Osteoblast (primary cell): Measurements from ENCODE around the gene NOP9. TPM values are rescaled to one million over a fixed set of nuclear protein-coding genes. Genes with fewer than 3 reads are reported as not detected.

Source experiments
- DNase-seq: peaks from one replicate; pipeline ENCODE4 v3.0.0; 2011; ENCODE audit warnings: low spot score, mixed read lengths; ENCODE audit not compliant: insufficient read length; ENCODE audit errors: missing footprints
- H2AFZ ChIP-seq: 2 replicates; pipeline ENCODE4 v1.6.0; 2011; ENCODE audit warnings: mild to moderate bottlenecking, low read length
- H3K27ac ChIP-seq: 2 replicates; pipeline ENCODE4 v1.5.1; 2011; ENCODE audit warnings: mild to moderate bottlenecking, low read depth, low read length, moderate library complexity
- H3K27me3 ChIP-seq: 2 replicates; pipeline ENCODE4 v1.6.0; 2012; ENCODE audit warnings: mild to moderate bottlenecking, control low read depth, inconsistent platforms, low read length, moderate library complexity; ENCODE audit not compliant: insufficient read depth
- H3K36me3 ChIP-seq: 2 replicates; pipeline ENCODE4 v1.5.1; 2011; ENCODE audit warnings: mild to moderate bottlenecking, low read length, control low read depth, moderate library complexity; ENCODE audit not compliant: insufficient read depth
- H3K4me1 ChIP-seq: 2 replicates; pipeline ENCODE4 v1.5.1; 2011; ENCODE audit warnings: mild to moderate bottlenecking, low read length, control low read depth, moderate library complexity; ENCODE audit not compliant: insufficient read depth
- H3K4me2 ChIP-seq: 2 replicates; pipeline ENCODE4 v1.6.0; 2011; ENCODE audit warnings: mild to moderate bottlenecking, low read length; ENCODE audit not compliant: insufficient read depth
- H3K4me3 ChIP-seq: fragments of 200-600 bp; sonication (generic); 3 replicates; pipeline ENCODE4 v1.5.1; 2012; ENCODE audit warnings: mild to moderate bottlenecking, low read length, inconsistent platforms; ENCODE audit not compliant: insufficient read depth
- H3K79me2 ChIP-seq: 2 replicates; pipeline ENCODE4 v1.6.0; 2012; ENCODE audit warnings: mild to moderate bottlenecking, low read length, control low read depth, inconsistent platforms; ENCODE audit not compliant: insufficient read depth
- H3K9me3 ChIP-seq: 2 replicates; pipeline ENCODE4 v1.5.1; 2011; ENCODE audit warnings: low read depth, low read length, control low read depth
- H4K20me1 ChIP-seq: 2 replicates; pipeline ENCODE4 v1.6.0; 2012; ENCODE audit warnings: mild to moderate bottlenecking, low read length, control low read depth; ENCODE audit not compliant: insufficient read depth
- total RNA-seq: library from RNA; depleted of rRNA; stranded (reverse); fragments of >200 nt; gene quantifications from 2 replicates; pipeline ENCODE4 v1.2.3, GENCODE V29; 2012
- TF ChIP-seq, protein P1 (sequence below): IDR thresholded peaks from 2 replicates; pipeline ENCODE4 v1.5.1; 2011; ENCODE audit warnings: mild to moderate bottlenecking, low read depth, low read length, moderate library complexity; ENCODE audit errors: extremely low read depth

The NOP9 gene
- total RNA-seq, 1 donor = 21.0 TPM

DNA sequence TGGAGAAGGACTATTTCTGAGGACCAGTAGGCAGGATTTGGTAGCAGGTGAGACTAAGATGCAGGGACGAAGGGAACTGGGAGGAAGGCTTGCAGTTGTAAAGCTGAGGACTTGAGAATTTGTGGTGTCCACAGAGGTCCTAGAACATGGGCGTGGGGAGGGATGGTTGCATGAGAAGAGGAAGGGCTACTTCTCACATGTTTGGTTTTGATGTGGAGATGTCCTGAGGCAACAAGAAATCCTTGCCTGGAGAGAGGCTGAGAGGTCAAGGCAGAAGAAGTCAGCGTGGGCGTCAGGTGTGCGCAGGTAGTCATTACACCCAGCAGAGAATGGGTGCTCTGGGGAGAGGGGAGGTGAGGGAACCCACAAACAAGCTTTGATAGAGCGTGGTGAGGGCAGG, 22.6 kb upstream of the NOP9 start:
- no peak overlapping the region for H3K27ac ChIP-seq
- peak; percentile 72 for DNase-seq
- H3K9me3 ChIP-seq = no peaks in the 10 kb centered on the region
- H4K20me1 ChIP-seq = no peaks in the 10 kb centered on the region
- peaks cover 13% of the 10 kb centered on the region for H3K4me1 ChIP-seq
- no peak overlapping the region for H3K4me3 ChIP-seq
- no peak overlapping the region for H3K4me2 ChIP-seq
- no peaks in the 10 kb centered on the region for H3K27me3 ChIP-seq
- no peaks in the 10 kb centered on the region for H3K36me3 ChIP-seq
- H2AFZ ChIP-seq = no peak overlapping the region
- no peaks in the 10 kb centered on the region for H3K79me2 ChIP-seq
- TF ChIP-seq, protein P1, sequence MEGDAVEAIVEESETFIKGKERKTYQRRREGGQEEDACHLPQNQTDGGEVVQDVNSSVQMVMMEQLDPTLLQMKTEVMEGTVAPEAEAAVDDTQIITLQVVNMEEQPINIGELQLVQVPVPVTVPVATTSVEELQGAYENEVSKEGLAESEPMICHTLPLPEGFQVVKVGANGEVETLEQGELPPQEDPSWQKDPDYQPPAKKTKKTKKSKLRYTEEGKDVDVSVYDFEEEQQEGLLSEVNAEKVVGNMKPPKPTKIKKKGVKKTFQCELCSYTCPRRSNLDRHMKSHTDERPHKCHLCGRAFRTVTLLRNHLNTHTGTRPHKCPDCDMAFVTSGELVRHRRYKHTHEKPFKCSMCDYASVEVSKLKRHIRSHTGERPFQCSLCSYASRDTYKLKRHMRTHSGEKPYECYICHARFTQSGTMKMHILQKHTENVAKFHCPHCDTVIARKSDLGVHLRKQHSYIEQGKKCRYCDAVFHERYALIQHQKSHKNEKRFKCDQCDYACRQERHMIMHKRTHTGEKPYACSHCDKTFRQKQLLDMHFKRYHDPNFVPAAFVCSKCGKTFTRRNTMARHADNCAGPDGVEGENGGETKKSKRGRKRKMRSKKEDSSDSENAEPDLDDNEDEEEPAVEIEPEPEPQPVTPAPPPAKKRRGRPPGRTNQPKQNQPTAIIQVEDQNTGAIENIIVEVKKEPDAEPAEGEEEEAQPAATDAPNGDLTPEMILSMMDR = no peak

DNA sequence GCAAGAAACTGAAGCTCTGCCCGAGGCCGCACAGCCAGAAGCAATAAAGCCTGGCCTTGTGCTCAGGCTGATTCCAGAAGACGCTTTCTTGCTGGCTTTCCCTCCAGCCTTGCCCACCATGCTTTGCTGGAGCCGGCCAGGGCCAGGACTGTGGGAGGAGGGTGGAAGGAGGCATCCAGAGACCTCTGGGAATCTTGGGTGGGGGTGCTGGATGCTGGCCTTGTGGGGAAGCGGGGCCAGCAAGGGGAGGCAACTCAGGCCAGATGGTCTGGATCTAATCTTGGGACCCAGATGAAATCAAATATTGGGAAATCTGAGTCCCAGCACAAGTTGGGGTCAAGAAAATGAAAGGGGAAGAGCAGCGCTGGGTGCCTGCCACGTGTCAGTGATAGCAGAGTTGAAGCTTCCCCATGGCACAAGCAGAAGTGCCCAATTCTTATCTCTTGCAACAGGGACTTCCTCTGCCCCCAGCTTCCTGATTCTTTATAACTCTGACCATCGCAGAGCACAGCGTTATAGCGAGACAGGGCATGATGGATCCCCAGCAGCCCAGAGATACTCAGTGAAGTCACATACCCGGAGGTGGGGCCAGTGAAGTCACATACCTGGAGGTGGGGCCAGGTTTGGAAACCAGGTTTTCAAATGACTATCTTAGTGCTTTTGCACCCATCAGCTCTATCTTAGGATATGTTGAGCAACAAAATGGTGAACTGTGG, 21.9 kb upstream of the NOP9 start:
- DNase-seq = peak; percentile 79
- Histone ChIP-seq H3K4me3 (no peak overlapping the region), H3K9me3 (no peaks in the 10 kb centered on the region), H3K79me2 (no peaks in the 10 kb centered on the region), H3K27ac (no peak overlapping the region), H3K27me3 (no peaks in the 10 kb centered on the region), H2AFZ (no peak overlapping the region), H3K36me3 (no peaks in the 10 kb centered on the region), H3K4me2 (no peak overlapping the region), H3K4me1 (peaks cover 13% of the 10 kb centered on the region), H4K20me1 (no peaks in the 10 kb centered on the region)
- TF ChIP-seq, protein P1 = no peak

DNA sequence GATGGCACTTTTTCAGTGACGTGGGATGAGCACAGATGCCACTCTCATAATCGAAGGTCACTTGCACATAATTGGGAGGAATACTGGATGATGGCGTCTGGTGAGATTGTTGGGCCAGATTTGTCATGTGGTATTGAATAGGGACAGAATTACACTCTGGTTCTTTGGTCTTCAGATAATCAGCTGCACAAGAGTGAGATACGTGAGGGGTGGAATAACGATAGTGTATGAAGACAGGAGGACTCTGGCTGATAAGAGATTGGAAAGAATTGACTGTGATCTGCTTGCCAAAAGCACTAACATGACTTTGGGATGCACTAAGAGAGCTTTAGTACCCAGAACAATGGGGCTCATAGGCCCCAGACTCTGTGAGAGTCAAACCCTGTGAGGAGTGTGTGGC, 21.2 kb upstream of the NOP9 start:
- no peaks in the 10 kb centered on the region for H4K20me1 ChIP-seq
- DNase-seq = no peak

More for the DNA sequence above, 21.2 kb upstream of the NOP9 start:
- peaks cover 13% of the 10 kb centered on the region for H3K4me1 ChIP-seq
- H2AFZ ChIP-seq = no peak overlapping the region
- H3K27me3 ChIP-seq = no peaks in the 10 kb centered on the region
- H3K4me3 ChIP-seq = no peak overlapping the region
- no peak overlapping the region for H3K27ac ChIP-seq
- no peaks in the 10 kb centered on the region for H3K36me3 ChIP-seq
- H3K4me2 ChIP-seq = no peak overlapping the region
- no peaks in the 10 kb centered on the region for H3K9me3 ChIP-seq
- TF ChIP-seq, protein P1 = no peak
- H3K79me2 ChIP-seq = no peaks in the 10 kb centered on the region
